CD4-positive, alpha-beta T cell treated with Interleukin-6 at 100 ng/mL for 8 hours (primary cell): ENCODE measurements around the gene CCT8.

Experiments used
- DNase-seq: peaks from one replicate; pipeline ENCODE4 v3.0.0-alpha.2; 2020; ENCODE audit warnings: mixed read lengths, low spot score

Gene CCT8

GRCh38 chr21:29073222-29074006 is at the start of gene CCT8:
Gene CCT8, minus strand, starts transcription at chr21:29073648. Its CDS starts 58 bp downstream, at chr21:29073590.
- peak; percentile 99 for DNase-seq

GRCh38 chr21:29121759-29122158 is 48.3 kb upstream of the CCT8 start:
- no peak for DNase-seq

- no peak for DNase-seq
Measured at GRCh38 chr21:29117372-29117955, 44.0 kb upstream of the CCT8 start.

- DNase-seq, result no peak
Measured at GRCh38 chr21:29115899-29116298, 42.5 kb upstream of the CCT8 start.

- no peak for DNase-seq
Measured at GRCh38 chr21:29114765-29115500, 41.5 kb upstream of the CCT8 start.

GRCh38 chr21:29105218-29105617 is 31.8 kb upstream of the CCT8 start:
- no peak for DNase-seq

GRCh38 chr21:29104239-29104708 is 30.8 kb upstream of the CCT8 start:
- no peak for DNase-seq

GRCh38 chr21:29102791-29103257 is 29.4 kb upstream of the CCT8 start:
- DNase-seq, result no peak

- no peak for DNase-seq
Measured at GRCh38 chr21:29098156-29098555, 24.7 kb upstream of the CCT8 start.

GRCh38 chr21:29096218-29097015 is 23.0 kb upstream of the CCT8 start:
- DNase-seq, result no peak

GRCh38 chr21:29092102-29092959 is 18.9 kb upstream of the CCT8 start:
- DNase-seq, result no peak

- DNase-seq, result no peak
Measured at GRCh38 chr21:29091033-29091432, 17.6 kb upstream of the CCT8 start.

- no peak for DNase-seq
Measured at GRCh38 chr21:29085106-29085752, 11.8 kb upstream of the CCT8 start.

- DNase-seq, result no peak
Measured at GRCh38 chr21:29084372-29084771, 10.9 kb upstream of the CCT8 start.

GRCh38 chr21:29083306-29083705 is 9.9 kb upstream of the CCT8 start:
- no peak for DNase-seq

GRCh38 chr21:29082046-29082815 is 8.8 kb upstream of the CCT8 start:
- no peak for DNase-seq

GRCh38 chr21:29080454-29080941 is 7.0 kb upstream of the CCT8 start:
- peak; percentile 19 for DNase-seq

- peak; percentile 42 for DNase-seq
Measured at GRCh38 chr21:29078869-29079767, 5.7 kb upstream of the CCT8 start.
